C4-2B (cell line): Measurements from ENCODE around the gene KYNU.

Experiments used
- CTCF ChIP-seq: fragments of 450-650 bp; conservative IDR thresholded peaks from 2 replicates; pipeline ENCODE4 v1.5.1; 2017; ENCODE audit warnings: mild to moderate bottlenecking
- ZFX ChIP-seq: fragments of 450-650 bp; IDR thresholded peaks from 2 replicates; pipeline ENCODE4 v1.6.1; 2017

DNA sequence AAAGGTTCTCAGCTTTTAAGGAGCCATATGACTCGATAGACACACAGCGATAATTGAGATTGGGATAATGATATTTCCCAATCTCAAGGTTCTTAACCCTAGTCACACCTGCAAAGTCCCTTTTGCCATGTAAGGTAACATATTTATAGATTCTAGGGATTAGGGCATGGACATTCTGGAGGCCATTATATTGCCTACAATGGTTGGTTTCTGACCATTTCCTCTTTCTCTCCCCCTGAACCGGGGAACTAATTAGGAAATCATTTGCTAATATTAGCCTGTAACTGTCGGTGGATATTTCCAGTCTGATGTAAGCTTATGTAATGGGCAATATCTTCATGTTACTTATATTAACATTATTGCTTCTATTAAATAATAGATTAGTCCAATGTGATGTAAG lies 210.9 kb downstream of the KYNU start:
- no peak for TF ChIP-seq CTCF
- no peak for TF ChIP-seq ZFX
